HepG2 (cell line): ENCODE measurements around the gene USP7. TPM values are rescaled to one million over a fixed set of nuclear protein-coding genes. Genes with fewer than 3 reads are reported as not detected.
A peak's percentile ranks its signal among the peaks of the same experiment; 100 is the strongest.

ENCODE experiments used
- ELF3 ChIP-seq: IDR thresholded peaks from 2 replicates; pipeline ENCODE4 v1.6.1; 2016; ENCODE audit warnings: missing genetic modification reagents, missing compliant biosample characterization
- GABPB1 ChIP-seq: IDR thresholded peaks from 2 replicates; pipeline ENCODE4 v1.6.1; 2016; ENCODE audit warnings: mild to moderate bottlenecking, missing genetic modification reagents, moderate library complexity, missing compliant biosample characterization
- GLI4 ChIP-seq: sonication (generic); formaldehyde crosslinking; IDR thresholded peaks from 2 replicates; pipeline ENCODE4 v1.5.1; 2020; ENCODE audit warnings: missing genetic modification reagents, mild to moderate bottlenecking, moderate library complexity, borderline replicate concordance
- HNF4G ChIP-seq, 2 experiments: sonication (generic) in 1 of 2; formaldehyde crosslinking in 1 of 2; IDR thresholded peaks; 2 replicates each; pipeline versions ENCODE4 v1.4.0 to v1.6.1; 2011 to 2020; ENCODE audit warnings: borderline replicate concordance in 2 of 2, low read depth in 2 of 2, mild to moderate bottlenecking in 2 of 2, low read length in 1 of 2, missing genetic modification reagents in 1 of 2, moderate library complexity in 1 of 2
- NCOR1 ChIP-seq: fragments of 200-600 bp; sonication (generic); IDR thresholded peaks from 2 replicates; pipeline ENCODE4 v1.7.0; 2017; ENCODE audit warnings: antibody characterized with exemption, low read length, borderline replicate concordance
- NRL ChIP-seq: sonication (generic); formaldehyde crosslinking; IDR thresholded peaks from 2 replicates; pipeline ENCODE4 v1.5.0; 2020; ENCODE audit warnings: missing genetic modification reagents, mild to moderate bottlenecking, moderate library complexity, borderline replicate concordance
- PLRG1 ChIP-seq: fragments of 450-650 bp; conservative IDR thresholded peaks from 2 replicates; pipeline ENCODE4 v1.6.1; 2016
- POLR2AphosphoS2 ChIP-seq: IDR thresholded peaks from 2 replicates; pipeline ENCODE4 v1.6.1; 2011; ENCODE audit warnings: low read depth, low read length, improper control_type of control experiment
- RBFOX2 ChIP-seq: fragments of 200-400 bp; formaldehyde crosslinking; IDR thresholded peaks from 2 replicates; pipeline ENCODE4 v1.6.1; 2017; ENCODE audit warnings: low read depth, mild to moderate bottlenecking, low read length
- RFXANK ChIP-seq: IDR thresholded peaks from 2 replicates; pipeline ENCODE4 v1.6.1; 2016
- SKI ChIP-seq: fragments of 450-650 bp; IDR thresholded peaks from one replicate; pipeline ENCODE4 v1.6.1; 2018; ENCODE audit warnings: mild to moderate bottlenecking; ENCODE audit not compliant: partially characterized antibody
- SOX13 ChIP-seq, 3 experiments: fragments of 450-650 bp in 1 of 3; sonication (generic) in 1 of 3; formaldehyde crosslinking in 1 of 3; IDR thresholded peaks in 2 of 3; conservative IDR thresholded peaks in 1 of 3; 2 replicates each; pipeline versions ENCODE4 v1.5.0 to v1.6.1; 2016 to 2020; ENCODE audit warnings: antibody characterized with exemption in 1 of 3, mild to moderate bottlenecking in 1 of 3, missing compliant biosample characterization in 1 of 3, missing genetic modification reagents in 1 of 3, moderate library complexity in 1 of 3
- TCF7L2 ChIP-seq: IDR thresholded peaks from 2 replicates; pipeline ENCODE4 v1.6.1; 2011; ENCODE audit warnings: mild to moderate bottlenecking, low read depth, low read length, moderate library complexity
- TRIM24 ChIP-seq: sonication (generic); formaldehyde crosslinking; IDR thresholded peaks from 2 replicates; pipeline ENCODE4 v1.8.0; 2022; ENCODE audit warnings: mild to moderate bottlenecking, missing genetic modification reagents
- ZMYM3 ChIP-seq: sonication (generic); formaldehyde crosslinking; IDR thresholded peaks from 2 replicates; pipeline ENCODE4 v1.5.1; 2020; ENCODE audit warnings: mild to moderate bottlenecking, missing genetic modification reagents
- ZNF326 ChIP-seq: sonication (generic); formaldehyde crosslinking; IDR thresholded peaks from 2 replicates; pipeline ENCODE4 v1.4.0; 2020; ENCODE audit warnings: missing genetic modification reagents, borderline replicate concordance
- polyA plus RNA-seq, 8 experiments: library from polyadenylated mRNA; depleted of rRNA in 3 of 8; stranded (reverse) in 7 of 8; unstranded in 1 of 8; fragments of >200 nt; fragmentation: Illumina TruSeq in 4 of 8; extraction: Trizol in 4 of 8; gene quantifications; 2 replicates each; pipeline versions ENCODE4 v1.2.1 to v1.2.3, GENCODE V29; 2011 to 2016; ENCODE audit warnings: low read depth in 4 of 8, missing spikeins in 1 of 8, mixed read lengths in 1 of 8; ENCODE audit not compliant: insufficient read depth in 1 of 8
- total RNA-seq, 5 experiments: library from RNA; depleted of rRNA; stranded (reverse); fragments of >200 nt; fragmentation: Illumina TruSeq; extraction: Trizol; gene quantifications; 2 replicates each; pipeline ENCODE4 v1.2.3, GENCODE V29; 2016; ENCODE audit warnings: low read depth in 1 of 5
- TF ChIP-seq, protein P1 (sequence below): IDR thresholded peaks from 2 replicates; pipeline ENCODE4 v1.6.1; 2012; ENCODE audit warnings: low read length, improper control_type of control experiment
- TF ChIP-seq, protein P2 (sequence below): sonication (generic); formaldehyde crosslinking; IDR thresholded peaks from 2 replicates; pipeline ENCODE4 v1.8.0; 2022; ENCODE audit warnings: missing genetic modification reagents, mild to moderate bottlenecking, borderline replicate concordance

Gene USP7
- total and polyA plus RNA-seq, 2 of the 13 experiments (the other 11 are each of a cell fraction or from before 2014, with no cell fraction given) = 52.5 to 173 TPM

DNA sequence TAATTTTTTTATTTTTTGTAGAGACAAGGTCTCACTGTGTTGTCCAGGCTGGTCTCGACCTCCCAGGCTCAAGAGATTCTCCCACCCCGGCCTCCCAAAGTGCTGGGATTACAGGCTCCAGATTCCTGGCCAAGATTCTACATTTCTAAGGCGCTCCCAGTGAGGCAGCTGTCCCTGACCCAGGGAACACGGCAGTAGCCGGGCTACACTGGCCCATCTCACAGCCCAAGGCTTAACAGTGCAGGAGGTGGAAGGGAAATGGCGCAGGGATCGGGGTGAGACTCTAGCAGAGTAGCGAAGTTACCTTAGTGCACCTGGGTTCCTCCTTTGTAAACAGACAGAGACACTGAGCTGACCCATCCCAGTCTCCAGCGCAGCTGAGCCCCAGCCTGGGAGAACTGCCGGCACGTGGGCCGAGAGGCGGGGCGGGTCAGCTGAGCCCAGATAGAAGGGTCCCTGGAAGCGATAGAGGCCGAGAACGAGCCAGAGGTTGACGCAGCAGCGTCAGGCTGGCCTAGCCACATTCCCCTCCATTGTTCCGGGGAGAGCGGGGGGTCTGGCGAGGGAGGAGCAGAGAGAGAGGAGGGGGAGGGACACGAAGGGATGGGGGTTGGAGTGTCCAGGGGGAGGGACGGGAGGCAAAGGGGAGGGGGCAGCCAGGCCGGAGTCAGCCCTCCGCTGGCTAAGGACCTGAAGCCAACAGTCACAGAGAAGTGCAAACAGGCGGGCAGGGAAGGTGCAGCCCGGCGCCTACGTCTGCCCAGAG is 97.4 kb downstream of the USP7 start (continued):
- TF ChIP-seq, protein P1, sequence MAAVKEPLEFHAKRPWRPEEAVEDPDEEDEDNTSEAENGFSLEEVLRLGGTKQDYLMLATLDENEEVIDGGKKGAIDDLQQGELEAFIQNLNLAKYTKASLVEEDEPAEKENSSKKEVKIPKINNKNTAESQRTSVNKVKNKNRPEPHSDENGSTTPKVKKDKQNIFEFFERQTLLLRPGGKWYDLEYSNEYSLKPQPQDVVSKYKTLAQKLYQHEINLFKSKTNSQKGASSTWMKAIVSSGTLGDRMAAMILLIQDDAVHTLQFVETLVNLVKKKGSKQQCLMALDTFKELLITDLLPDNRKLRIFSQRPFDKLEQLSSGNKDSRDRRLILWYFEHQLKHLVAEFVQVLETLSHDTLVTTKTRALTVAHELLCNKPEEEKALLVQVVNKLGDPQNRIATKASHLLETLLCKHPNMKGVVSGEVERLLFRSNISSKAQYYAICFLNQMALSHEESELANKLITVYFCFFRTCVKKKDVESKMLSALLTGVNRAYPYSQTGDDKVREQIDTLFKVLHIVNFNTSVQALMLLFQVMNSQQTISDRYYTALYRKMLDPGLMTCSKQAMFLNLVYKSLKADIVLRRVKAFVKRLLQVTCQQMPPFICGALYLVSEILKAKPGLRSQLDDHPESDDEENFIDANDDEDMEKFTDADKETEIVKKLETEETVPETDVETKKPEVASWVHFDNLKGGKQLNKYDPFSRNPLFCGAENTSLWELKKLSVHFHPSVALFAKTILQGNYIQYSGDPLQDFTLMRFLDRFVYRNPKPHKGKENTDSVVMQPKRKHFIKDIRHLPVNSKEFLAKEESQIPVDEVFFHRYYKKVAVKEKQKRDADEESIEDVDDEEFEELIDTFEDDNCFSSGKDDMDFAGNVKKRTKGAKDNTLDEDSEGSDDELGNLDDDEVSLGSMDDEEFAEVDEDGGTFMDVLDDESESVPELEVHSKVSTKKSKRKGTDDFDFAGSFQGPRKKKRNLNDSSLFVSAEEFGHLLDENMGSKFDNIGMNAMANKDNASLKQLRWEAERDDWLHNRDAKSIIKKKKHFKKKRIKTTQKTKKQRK = no peak
- TF ChIP-seq POLR2AphosphoS2 (0 out of 2 replicates have a peak, but pooled peaks have one; percentile 85), RFXANK (CRISPR knock-in tag) (no peak; the same call in 1 of the 2 replicates), GABPB1 (CRISPR knock-in tag) (peak; percentile 67), TRIM24 (CRISPR knock-in tag) (0 out of 2 replicates have a peak, but pooled peaks have one; percentile 27), SKI (no peak), NRL (peak; percentile 11; the same call in 1 of the 2 replicates), HNF4G (IDR thresholded peaks at IDR 0.05; ENCODE audit: borderline replicate concordance, low read depth, low read length) (no peak), HNF4G (CRISPR knock-in tag; IDR thresholded peaks at IDR 0.05; ENCODE audit: borderline replicate concordance, low read depth) (0 out of 2 replicates have a peak, but pooled peaks have one; percentile 48), ELF3 (CRISPR knock-in tag) (no peak), NCOR1 (no peak), PLRG1 (no peak), GLI4 (no peak), ZMYM3 (CRISPR knock-in tag) (0 out of 2 replicates have a peak, but pooled peaks have one; percentile 75), RBFOX2 (peak; percentile 53; the same call in 1 of the 2 replicates), TCF7L2 (no peak), SOX13 (IDR thresholded peaks at IDR 0.05) (peak; percentile 68), SOX13 (CRISPR knock-in tag; conservative IDR thresholded peaks at IDR 0.05 in 1 of 2, IDR thresholded peaks at IDR 0.05 in 1 of 2) (peak; percentile 31 to 92; a peak in 2 of 4 replicates), ZNF326 (peak; percentile 36; the same call in 1 of the 2 replicates)
- TF ChIP-seq, protein P2, sequence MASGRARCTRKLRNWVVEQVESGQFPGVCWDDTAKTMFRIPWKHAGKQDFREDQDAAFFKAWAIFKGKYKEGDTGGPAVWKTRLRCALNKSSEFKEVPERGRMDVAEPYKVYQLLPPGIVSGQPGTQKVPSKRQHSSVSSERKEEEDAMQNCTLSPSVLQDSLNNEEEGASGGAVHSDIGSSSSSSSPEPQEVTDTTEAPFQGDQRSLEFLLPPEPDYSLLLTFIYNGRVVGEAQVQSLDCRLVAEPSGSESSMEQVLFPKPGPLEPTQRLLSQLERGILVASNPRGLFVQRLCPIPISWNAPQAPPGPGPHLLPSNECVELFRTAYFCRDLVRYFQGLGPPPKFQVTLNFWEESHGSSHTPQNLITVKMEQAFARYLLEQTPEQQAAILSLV = peak; percentile 78; the same call in 1 of the 2 replicates
